Activated CD8-positive, alpha-beta T cell treated with anti-CD3 and anti-CD28 coated beads, Interleukin-2, amount 10 ng/mL, durations not matched to agents 7 days and 5 days (primary cell): Measurements from ENCODE around the gene RETREG1. TPM values are rescaled to one million over a fixed set of nuclear protein-coding genes. Genes with fewer than 3 reads are reported as not detected.

ENCODE experiments used
- ATAC-seq: fragments of 150-1000 bp; cut with Tn5 transposase; one replicate; pipeline ENCODE4 v1.10.0; 2021; ENCODE audit warnings: moderate library complexity
- CTCF ChIA-PET: fragments of 350-600 bp; sonication (Branson Sonifier 250); formaldehyde crosslinking; loops from one replicate; lab custom pipeline; 2021; ENCODE audit warnings: antibody characterized with exemption; lab: Charles Lee
- POLR2A ChIA-PET: fragments of 350-600 bp; sonication (Branson Sonifier 250); formaldehyde crosslinking; loops from one replicate; lab custom pipeline; 2021; ENCODE audit warnings: antibody characterized with exemption; lab: Charles Lee
- DNase-seq: peaks from one replicate; pipeline ENCODE4 v3.0.0-alpha.2; 2020
- H3K27ac Mint-ChIP-seq: one replicate; pipeline ENCODE4 v1.8.0; 2021; ENCODE audit warnings: mild to moderate bottlenecking, mixed read lengths
- H3K27me3 Mint-ChIP-seq: one replicate; pipeline ENCODE4 v1.8.0; 2021; ENCODE audit warnings: low read depth, mixed read lengths
- H3K36me3 Mint-ChIP-seq: one replicate; pipeline ENCODE4 v1.8.0; 2021; ENCODE audit warnings: low read depth, mixed read lengths
- H3K4me1 Mint-ChIP-seq: one replicate; pipeline ENCODE4 v1.8.0; 2021; ENCODE audit warnings: low read depth, mixed read lengths
- H3K4me3 Mint-ChIP-seq: one replicate; pipeline ENCODE4 v1.8.0; 2021; ENCODE audit warnings: mild to moderate bottlenecking, mixed read lengths
- H3K9me3 Mint-ChIP-seq: one replicate; pipeline ENCODE4 v1.8.0; 2022; ENCODE audit warnings: mixed read lengths; ENCODE audit not compliant: insufficient read depth
- total RNA-seq, 2 experiments: library from RNA; stranded (reverse); gene quantifications; one replicate each; pipeline ENCODE4 v1.2.3, GENCODE V29; 2021

RETREG1 gene
- total RNA-seq, 2 experiments from 2014 or later = 47.1 to 51.8 TPM

GRCh38 chr5:16595881-16596580 is 20.8 kb downstream of the RETREG1 start:
- CTCF ChIA-PET = interaction anchor here (1.1 to 1.8 kb wide), 3 partner anchors 9 to 30 kb away, joined by 3 to 5 read pairs (median 3); no protein-coding TSS in a partner anchor
- peaks cover 29% of the 10 kb centered on the region for H3K4me1 Mint-ChIP-seq
- POLR2A ChIA-PET = no interaction called here
- peaks cover 64% of the 10 kb centered on the region for H3K36me3 Mint-ChIP-seq
- no peak for DNase-seq
- H3K27me3 Mint-ChIP-seq = no peaks in the 10 kb centered on the region
- H3K9me3 Mint-ChIP-seq = no peaks in the 10 kb centered on the region
- no peak overlapping the region for H3K4me3 Mint-ChIP-seq
- ATAC-seq = no peak
- H3K27ac Mint-ChIP-seq = no peak overlapping the region

GRCh38 chr5:16593628-16594027 is 23.2 kb downstream of the RETREG1 start:
- POLR2A ChIA-PET = no interaction called here

GRCh38 chr5:16593013-16593412 is 23.8 kb downstream of the RETREG1 start:
- no peaks in the 10 kb centered on the region for H3K27me3 Mint-ChIP-seq
- peaks cover 12% of the 10 kb centered on the region for H3K4me1 Mint-ChIP-seq
- no peak overlapping the region for H3K27ac Mint-ChIP-seq
- H3K36me3 Mint-ChIP-seq = peaks cover 65% of the 10 kb centered on the region
- ChIA-PET CTCF (no interaction called here), POLR2A (interaction anchor here (0.6 kb wide), 1 partner anchor 432 kb away, joined by 3 read pairs; no protein-coding TSS in a partner anchor)
- no peaks in the 10 kb centered on the region for H3K9me3 Mint-ChIP-seq
- ATAC-seq (no peak), DNase-seq (no peak)
- H3K4me3 Mint-ChIP-seq = no peak overlapping the region

More at GRCh38 chr5:16593628-16594027, 23.2 kb downstream of the RETREG1 start:
- H3K27me3 Mint-ChIP-seq = no peaks in the 10 kb centered on the region
- H3K4me1 Mint-ChIP-seq = peaks cover 14% of the 10 kb centered on the region
- H3K36me3 Mint-ChIP-seq = peaks cover 66% of the 10 kb centered on the region
- CTCF ChIA-PET = interaction anchor here (0.7 kb wide), 1 partner anchor 13 kb away, joined by 6 read pairs; no protein-coding TSS in a partner anchor
- ATAC-seq (no peak), DNase-seq (no peak)
- no peak overlapping the region for H3K4me3 Mint-ChIP-seq
- no peak overlapping the region for H3K27ac Mint-ChIP-seq
- no peaks in the 10 kb centered on the region for H3K9me3 Mint-ChIP-seq

- Mint-ChIP-seq H3K27me3 (no peaks in the 10 kb centered on the region), H3K4me1 (peaks cover 12% of the 10 kb centered on the region), H3K9me3 (no peaks in the 10 kb centered on the region), H3K4me3 (no peak overlapping the region), H3K36me3 (peaks cover 64% of the 10 kb centered on the region), H3K27ac (no peak overlapping the region)
- ATAC-seq (no peak), DNase-seq (no peak)
- ChIA-PET CTCF (interaction anchor here (1.1 kb wide), 1 partner anchor 74 kb away, joined by 3 read pairs; no protein-coding TSS in a partner anchor), POLR2A (interaction anchor here (0.9 kb wide), 1 partner anchor 35 kb away, joined by 4 read pairs; no protein-coding TSS in a partner anchor)
These were observed 24.5 kb downstream of the RETREG1 start for GRCh38 chr5:16592255-16592654.

GRCh38 chr5:16590685-16591084 is 26.1 kb downstream of the RETREG1 start:
- Mint-ChIP-seq H3K36me3 (peaks cover 65% of the 10 kb centered on the region), H3K9me3 (no peaks in the 10 kb centered on the region), H3K27me3 (no peaks in the 10 kb centered on the region), H3K4me3 (no peak overlapping the region), H3K4me1 (peaks cover 12% of the 10 kb centered on the region), H3K27ac (no peak overlapping the region)
- ATAC-seq (no peak), DNase-seq (no peak)
- ChIA-PET POLR2A (no interaction called here), CTCF (no interaction called here)

GRCh38 chr5:16589658-16590057 is 27.1 kb downstream of the RETREG1 start:
- no peak for ATAC-seq
- Mint-ChIP-seq H3K36me3 (peaks cover 58% of the 10 kb centered on the region), H3K4me1 (peaks cover 12% of the 10 kb centered on the region), H3K4me3 (no peak overlapping the region), H3K27ac (no peak overlapping the region), H3K27me3 (no peaks in the 10 kb centered on the region), H3K9me3 (no peaks in the 10 kb centered on the region)
- ChIA-PET POLR2A (no interaction called here), CTCF (no interaction called here)
- no peak for DNase-seq

- no peak for DNase-seq
- Mint-ChIP-seq H3K9me3 (no peaks in the 10 kb centered on the region), H3K4me1 (peaks cover 11% of the 10 kb centered on the region), H3K27ac (no peak overlapping the region), H3K36me3 (peaks cover 54% of the 10 kb centered on the region), H3K27me3 (no peaks in the 10 kb centered on the region), H3K4me3 (no peak overlapping the region)
- CTCF ChIA-PET = interaction anchor here (4.2 kb wide), 1 partner anchor 78 kb away, joined by 17 read pairs; no protein-coding TSS in a partner anchor
- no peak for ATAC-seq
- POLR2A ChIA-PET = no interaction called here
These were observed 28.2 kb downstream of the RETREG1 start for GRCh38 chr5:16588434-16589214.

- CTCF ChIA-PET = interaction anchor here (1.0 to 4.2 kb wide), 8 partner anchors 9 to 80 kb away, joined by 3 to 17 read pairs (median 4); no protein-coding TSS in a partner anchor
- DNase-seq (no peak), ATAC-seq (no peak)
- Mint-ChIP-seq H3K4me3 (no peak overlapping the region), H3K27me3 (no peaks in the 10 kb centered on the region), H3K36me3 (peaks cover 43% of the 10 kb centered on the region), H3K27ac (no peak overlapping the region), H3K9me3 (no peaks in the 10 kb centered on the region), H3K4me1 (peaks cover 5% of the 10 kb centered on the region)
- POLR2A ChIA-PET = no interaction called here
These were observed 30.2 kb downstream of the RETREG1 start for GRCh38 chr5:16586556-16586955.

GRCh38 chr5:16585041-16585667 is 31.6 kb downstream of the RETREG1 start:
- H3K9me3 Mint-ChIP-seq = no peaks in the 10 kb centered on the region
- H3K27me3 Mint-ChIP-seq = no peaks in the 10 kb centered on the region
- ChIA-PET POLR2A (no interaction called here), CTCF (interaction anchor here (0.9 to 4.2 kb wide), 9 partner anchors 10 to 113 kb away, joined by 3 to 17 read pairs (median 4); no protein-coding TSS in a partner anchor)
- peaks cover 37% of the 10 kb centered on the region for H3K36me3 Mint-ChIP-seq
- H3K4me3 Mint-ChIP-seq = no peak overlapping the region
- peaks cover 7% of the 10 kb centered on the region for H3K4me1 Mint-ChIP-seq
- DNase-seq = no peak
- ATAC-seq = peak; percentile 61
- H3K27ac Mint-ChIP-seq = no peak overlapping the region

GRCh38 chr5:16582081-16582480 is 34.7 kb downstream of the RETREG1 start:
- CTCF ChIA-PET = no interaction called here
- DNase-seq = no peak
- Mint-ChIP-seq H3K4me1 (peaks cover 7% of the 10 kb centered on the region), H3K36me3 (peaks cover 22% of the 10 kb centered on the region), H3K4me3 (no peak overlapping the region), H3K27ac (no peak overlapping the region), H3K27me3 (no peaks in the 10 kb centered on the region), H3K9me3 (no peaks in the 10 kb centered on the region)
- POLR2A ChIA-PET = no interaction called here
- ATAC-seq = no peak

GRCh38 chr5:16580382-16580781 is 36.4 kb downstream of the RETREG1 start:
- no peak for DNase-seq
- POLR2A ChIA-PET = no interaction called here
- H3K27me3 Mint-ChIP-seq = no peaks in the 10 kb centered on the region
- H3K4me1 Mint-ChIP-seq = peaks cover 7% of the 10 kb centered on the region
- H3K27ac Mint-ChIP-seq = no peak overlapping the region
- peaks cover 20% of the 10 kb centered on the region for H3K36me3 Mint-ChIP-seq
- CTCF ChIA-PET = no interaction called here
- H3K9me3 Mint-ChIP-seq = no peaks in the 10 kb centered on the region
- no peak for ATAC-seq
- no peak overlapping the region for H3K4me3 Mint-ChIP-seq
